DND-41 (cell line): Measurements from ENCODE around the gene TECRL.

ENCODE experiments used
- ATAC-seq: fragments of 200-7000 bp; cut with Tn5 transposase; 3 replicates; pipeline ENCODE4 v1.9.1; 2021; ENCODE audit warnings: low read depth; ENCODE audit not compliant: insufficient read depth
- DNase-seq: peaks from one replicate; pipeline ENCODE4 v3.0.0-alpha.2; 2020
- H2AFZ ChIP-seq: 2 replicates; pipeline ENCODE4 v1.6.0; 2012; ENCODE audit warnings: low read depth, low read length
- H3K27ac ChIP-seq: 2 replicates; pipeline ENCODE4 v1.5.1; 2012; ENCODE audit warnings: low read length, inconsistent platforms
- H3K27me3 ChIP-seq: fragments of 200-600 bp; sonication (generic); 2 replicates; pipeline ENCODE4 v1.6.0; 2012; ENCODE audit warnings: low read length, mild to moderate bottlenecking, inconsistent platforms; ENCODE audit not compliant: insufficient read depth, poor library complexity
- H3K36me3 ChIP-seq: 2 replicates; pipeline ENCODE4 v1.5.1; 2012; ENCODE audit warnings: low read length, inconsistent platforms; ENCODE audit not compliant: insufficient read depth
- H3K4me1 ChIP-seq: 2 replicates; pipeline ENCODE4 v1.5.1; 2012; ENCODE audit warnings: mild to moderate bottlenecking, low read length; ENCODE audit not compliant: insufficient read depth
- H3K4me2 ChIP-seq: 2 replicates; pipeline ENCODE4 v1.6.0; 2012; ENCODE audit warnings: mild to moderate bottlenecking, moderate library complexity, low read length, inconsistent platforms; ENCODE audit not compliant: insufficient read depth
- H3K4me3 ChIP-seq, 2 experiments: fragments of 200-600 bp in 1 of 2; shearing (Covaris generic) in 1 of 2; 2 replicates each; pipeline ENCODE4 v1.5.1; 2012 to 2016; ENCODE audit warnings: inconsistent platforms in 2 of 2, low read length in 2 of 2, mild to moderate bottlenecking in 2 of 2, low read depth in 1 of 2, moderate library complexity in 1 of 2
- H3K79me2 ChIP-seq: 2 replicates; pipeline ENCODE4 v1.6.0; 2012; ENCODE audit warnings: low read length, inconsistent platforms; ENCODE audit not compliant: insufficient read depth
- H3K9ac ChIP-seq: 2 replicates; pipeline ENCODE4 v1.6.0; 2012; ENCODE audit warnings: low read depth, mild to moderate bottlenecking, inconsistent platforms, low read length, moderate library complexity
- H3K9me3 ChIP-seq: 2 replicates; pipeline ENCODE4 v1.5.1; 2012; ENCODE audit warnings: low read length, moderate library complexity, mild to moderate bottlenecking, inconsistent platforms; ENCODE audit not compliant: insufficient read depth, severe bottlenecking
- H4K20me1 ChIP-seq: 2 replicates; pipeline ENCODE4 v1.6.0; 2012; ENCODE audit warnings: low read length; ENCODE audit not compliant: insufficient read depth
- CTCF ChIP-seq: IDR thresholded peaks from 2 replicates; pipeline ENCODE4 v1.5.1; 2012; ENCODE audit warnings: borderline replicate concordance, low read length, moderate library complexity, mild to moderate bottlenecking; ENCODE audit not compliant: poor library complexity, severe bottlenecking; ENCODE audit errors: extremely low read depth
- EZH2 ChIP-seq: IDR thresholded peaks from 3 replicates; pipeline ENCODE4 v1.6.1; 2012; ENCODE audit warnings: borderline replicate concordance, low read depth, mild to moderate bottlenecking, moderate library complexity, low read length, inconsistent platforms; ENCODE audit not compliant: severe bottlenecking

The TECRL gene, protein sequence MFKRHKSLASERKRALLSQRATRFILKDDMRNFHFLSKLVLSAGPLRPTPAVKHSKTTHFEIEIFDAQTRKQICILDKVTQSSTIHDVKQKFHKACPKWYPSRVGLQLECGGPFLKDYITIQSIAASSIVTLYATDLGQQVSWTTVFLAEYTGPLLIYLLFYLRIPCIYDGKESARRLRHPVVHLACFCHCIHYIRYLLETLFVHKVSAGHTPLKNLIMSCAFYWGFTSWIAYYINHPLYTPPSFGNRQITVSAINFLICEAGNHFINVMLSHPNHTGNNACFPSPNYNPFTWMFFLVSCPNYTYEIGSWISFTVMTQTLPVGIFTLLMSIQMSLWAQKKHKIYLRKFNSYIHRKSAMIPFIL

DNA sequence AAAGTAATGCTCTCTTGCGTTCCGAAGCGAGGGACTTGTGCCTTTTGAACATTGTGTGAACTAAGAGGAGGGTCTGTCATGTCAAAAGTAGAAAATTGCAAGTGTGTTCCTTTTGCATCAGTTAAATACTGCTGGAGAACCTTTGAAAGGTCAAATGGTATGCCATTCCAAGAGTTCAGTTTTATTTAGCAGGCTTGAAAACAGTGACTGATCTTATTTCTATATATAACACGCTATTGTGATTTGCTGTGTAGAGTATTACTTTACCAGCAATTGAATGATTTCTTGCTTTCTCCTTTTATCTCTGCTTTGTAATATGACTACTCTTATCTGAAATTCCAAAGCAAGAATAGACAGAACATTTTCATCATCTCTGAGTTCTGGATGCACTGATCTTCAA lies at the start of gene TECRL:
Gene TECRL (minus strand): TSS at position 151 of the 400 bp plus-strand sequence. CDS start 99 bp downstream, at position 52.
- no peaks in the 10 kb centered on the region for H3K79me2 ChIP-seq
- H3K36me3 ChIP-seq: no peaks in the 10 kb centered on the region
- no peak within 1 kb of the TSS for H2AFZ ChIP-seq
- ATAC-seq: no peak
- no peak within 1 kb of the TSS for H3K4me3 ChIP-seq
- H3K4me1 ChIP-seq: no peaks in the 10 kb centered on the region
- no peaks in the 10 kb centered on the region for H4K20me1 ChIP-seq
- no peak within 1 kb of the TSS for H3K9ac ChIP-seq
- no peak for DNase-seq
- no peak within 1 kb of the TSS for H3K27ac ChIP-seq
- no peaks in the 10 kb centered on the region for H3K27me3 ChIP-seq
- no peak within 1 kb of the TSS for H3K4me2 ChIP-seq
- no peaks in the 10 kb centered on the region for H3K9me3 ChIP-seq
- TF ChIP-seq CTCF: no peak
- TF ChIP-seq EZH2: no peak

DNA sequence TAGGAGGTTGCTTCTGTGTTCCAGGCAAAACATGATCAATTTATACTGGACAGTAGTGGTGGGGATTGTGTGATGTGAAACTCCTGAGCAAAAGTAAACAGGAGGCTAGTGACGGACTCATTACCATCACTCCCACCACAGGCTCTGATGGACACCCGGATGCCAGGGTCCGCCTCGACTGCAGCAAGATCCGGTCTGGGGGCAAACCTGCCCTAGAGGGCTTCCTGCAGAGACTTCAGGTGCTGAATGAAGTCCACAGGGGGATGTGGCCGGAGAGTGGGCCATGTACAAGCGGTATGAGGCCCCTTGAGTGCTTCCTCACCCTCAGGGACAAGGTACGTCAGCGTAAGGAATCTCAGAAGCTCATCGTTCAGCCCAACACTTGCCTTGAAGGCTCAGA lies 23.4 kb upstream of the TECRL start:
- Histone ChIP-seq H3K4me1 (no peaks in the 10 kb centered on the region), H3K27me3 (no peaks in the 10 kb centered on the region)
- no peak for DNase-seq

DNA sequence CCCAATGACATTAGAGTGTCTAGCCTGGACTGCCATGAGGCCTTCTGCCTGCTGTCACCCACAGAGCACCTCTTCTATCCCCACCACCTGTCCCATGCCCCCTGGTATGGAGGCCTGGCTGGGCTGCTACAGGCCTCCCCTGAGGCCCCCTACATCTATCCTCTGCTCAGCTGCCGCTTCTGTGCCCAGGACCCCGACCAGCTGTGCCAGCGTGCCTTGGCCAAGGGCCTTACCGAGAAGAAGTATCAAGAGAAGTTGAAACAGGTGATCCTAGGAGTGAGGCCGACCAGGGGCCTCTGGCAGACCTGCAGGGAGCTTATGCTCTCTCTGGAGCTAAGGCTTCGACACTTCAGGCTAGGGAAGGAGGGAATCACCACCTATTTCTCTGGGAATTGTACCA lies 21.7 kb upstream of the TECRL start:
- no peaks in the 10 kb centered on the region for H4K20me1 ChIP-seq
- ATAC-seq (no peak), DNase-seq (no peak)
- H3K4me3 ChIP-seq: no peak overlapping the region
- H3K27ac ChIP-seq: no peak overlapping the region
- H3K27me3 ChIP-seq: no peaks in the 10 kb centered on the region
- H2AFZ ChIP-seq: no peak overlapping the region
- no peaks in the 10 kb centered on the region for H3K79me2 ChIP-seq
- H3K4me1 ChIP-seq: no peaks in the 10 kb centered on the region
- H3K4me2 ChIP-seq: no peak overlapping the region
- H3K9ac ChIP-seq: no peak overlapping the region
- no peaks in the 10 kb centered on the region for H3K36me3 ChIP-seq
- TF ChIP-seq EZH2: no peak
- no peak for TF ChIP-seq CTCF
- no peaks in the 10 kb centered on the region for H3K9me3 ChIP-seq

More for the DNA sequence above, 23.4 kb upstream of the TECRL start:
- Histone ChIP-seq H2AFZ (no peak overlapping the region), H3K4me3 (no peak overlapping the region), H3K9ac (no peak overlapping the region), H3K27ac (no peak overlapping the region), H3K9me3 (no peaks in the 10 kb centered on the region), H3K36me3 (no peaks in the 10 kb centered on the region), H4K20me1 (no peaks in the 10 kb centered on the region), H3K4me2 (no peak overlapping the region), H3K79me2 (no peaks in the 10 kb centered on the region)
- no peak for TF ChIP-seq CTCF
- no peak for TF ChIP-seq EZH2
- no peak for ATAC-seq
